GM12875 (cell line): ENCODE results near the gene TCEA3.

Source experiments
- H3K4me3 ChIP-seq: one replicate; pipeline ENCODE4 v1.5.1; 2011; ENCODE audit warnings: low read depth, low read length, control low read depth
- CTCF ChIP-seq: IDR thresholded peaks from 2 replicates; pipeline ENCODE4 v1.5.1; 2011; ENCODE audit warnings: low read depth, mild to moderate bottlenecking, control low read depth, inconsistent platforms, low read length, moderate library complexity, borderline replicate concordance; ENCODE audit not compliant: insufficient read depth

The TCEA3 gene

DNA sequence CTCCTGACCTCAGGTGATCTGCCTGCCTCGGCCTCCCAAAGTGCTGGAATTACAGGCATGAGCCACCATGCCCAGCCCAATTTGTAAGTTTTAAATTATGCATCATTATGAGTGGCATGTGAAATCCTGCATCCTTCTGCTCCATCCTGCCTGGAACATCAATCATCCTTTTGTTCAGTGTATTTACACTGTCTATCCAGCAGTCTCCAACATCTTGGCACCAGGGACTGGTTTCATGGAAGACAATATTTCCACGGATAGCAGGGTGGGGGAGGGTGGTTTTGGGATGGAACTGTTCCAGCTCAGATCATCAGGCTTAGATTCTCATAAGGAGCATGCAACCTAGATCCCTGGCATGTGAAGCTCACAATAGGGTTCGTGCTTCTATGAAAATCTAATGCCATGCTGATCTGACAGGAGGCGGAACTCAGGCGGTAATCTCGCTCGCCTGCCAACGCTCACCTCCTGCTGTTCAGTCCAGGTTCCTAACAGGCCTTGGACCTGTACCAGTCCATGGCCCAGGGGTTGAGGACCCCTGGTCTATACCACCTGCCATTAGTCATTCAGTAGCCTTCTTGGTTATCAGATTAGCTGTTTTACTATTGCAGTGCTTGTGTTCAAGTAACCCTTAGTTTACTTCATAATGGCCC lies 22.2 kb upstream of the TCEA3 start:
- no peak for TF ChIP-seq CTCF

GRCh38 chr1:23444596-23445390 lies 20.2 kb upstream of the TCEA3 start:
- TF ChIP-seq CTCF = no peak
- no peak overlapping the region for H3K4me3 ChIP-seq

More for the DNA sequence above, 22.2 kb upstream of the TCEA3 start:
- H3K4me3 ChIP-seq = no peak overlapping the region

DNA sequence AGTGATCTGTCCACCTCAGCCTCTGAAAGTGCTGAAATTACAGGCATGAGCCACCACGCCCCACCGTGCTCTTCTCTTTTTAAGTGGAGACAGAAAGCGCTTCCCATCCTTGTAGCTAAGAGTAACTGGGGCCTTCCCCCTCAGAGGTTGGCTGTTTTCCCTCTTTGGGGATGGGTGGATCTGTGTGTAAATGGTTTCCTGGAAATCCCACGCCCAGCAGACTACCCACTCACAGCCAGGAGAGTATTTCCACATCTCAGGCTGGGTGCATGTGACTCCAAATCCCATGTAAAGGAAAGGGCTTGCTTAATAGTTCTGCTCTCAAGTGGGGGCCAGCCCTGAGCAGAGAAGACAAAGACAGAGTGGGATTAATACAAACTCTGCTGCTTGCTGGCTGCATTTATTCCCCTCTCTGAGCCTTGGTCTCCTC lies 19.6 kb upstream of the TCEA3 start:
- TF ChIP-seq CTCF = no peak
- no peak overlapping the region for H3K4me3 ChIP-seq

DNA sequence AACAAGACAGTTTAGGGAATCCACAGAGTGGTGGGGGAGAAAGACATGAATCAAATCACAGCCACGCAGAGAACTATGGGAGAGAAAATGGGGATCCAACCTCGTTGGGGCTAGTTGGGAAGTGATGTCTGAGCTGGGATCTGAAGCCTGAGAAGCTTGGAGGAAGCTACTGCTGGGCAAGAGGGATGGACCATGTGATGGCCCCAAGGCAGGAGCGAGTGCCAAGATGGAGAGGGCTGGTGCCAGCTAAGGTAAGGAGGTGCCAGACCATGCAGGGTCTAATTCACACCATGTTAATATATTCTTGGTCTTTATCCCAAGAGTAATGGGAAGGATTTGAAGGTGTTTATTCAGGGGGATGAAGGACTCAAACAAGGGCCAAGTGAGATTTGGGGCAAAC lies 18.2 kb upstream of the TCEA3 start:
- TF ChIP-seq CTCF = no peak
- H3K4me3 ChIP-seq = no peak overlapping the region

GRCh38 chr1:23441446-23442148 lies 17.0 kb upstream of the TCEA3 start:
- no peak for TF ChIP-seq CTCF
- H3K4me3 ChIP-seq = no peak overlapping the region

- H3K4me3 ChIP-seq = no peak overlapping the region
- TF ChIP-seq CTCF = no peak
Measured at GRCh38 chr1:23438545-23438944, 14.0 kb upstream of the TCEA3 start.
